ENCODE measurements around the gene OR7G1.
"Not testable (repeated sequence)": the region's sequence is repeated elsewhere in the genome, so short reads cannot be mapped to it uniquely, and the experiment has no call there.

Gene OR7G1

GRCh38 chr19:9076901-9077300, 38.7 kb downstream of the OR7G1 start:
- no peak for DNase-seq

GRCh38 chr19:9075064-9075949, 40.3 kb downstream of the OR7G1 start:
- DNase-seq: no peak

GRCh38 chr19:9073806-9074205, 41.8 kb downstream of the OR7G1 start:
- no peak for DNase-seq

- not testable (repeated sequence) for DNase-seq
Measured at GRCh38 chr19:9071720-9072119, 43.8 kb downstream of the OR7G1 start.

- no peak for DNase-seq
Measured at GRCh38 chr19:9070066-9070465, 45.5 kb downstream of the OR7G1 start.

- no peak for DNase-seq
Measured at GRCh38 chr19:9065457-9066014, 50.0 kb downstream of the OR7G1 start.

Data from activated CD8-positive, alpha-beta memory T cell treated with anti-CD3 and anti-CD28 coated beads, Interleukin-2, amount 50 U/mL, for 48 hours (primary cell).